Keratinocyte (primary cell): ENCODE data around the gene SYK. TPM values are rescaled to one million over a fixed set of nuclear protein-coding genes. Genes with fewer than 3 reads are reported as not detected.
A peak's percentile ranks its signal among the peaks of the same experiment; 100 is the strongest.

ENCODE experiments used
- DNase-seq: peaks from one replicate; pipeline ENCODE4 v3.0.0-alpha.2; 2011; ENCODE audit warnings: low read depth, missing footprints, low spot score
- FAIRE-seq: peaks from 2 replicates; lab custom pipeline; 2011; peaks lifted over from hg19 to GRCh38; lab: Jason Lieb, UNC
- H2AFZ ChIP-seq: 2 replicates; pipeline ENCODE4 v1.6.0; 2012; ENCODE audit warnings: low read length, control low read depth, inconsistent platforms; ENCODE audit not compliant: control insufficient read depth
- H3K27ac ChIP-seq: 2 replicates; pipeline ENCODE4 v1.5.1; 2011; ENCODE audit warnings: low read length; ENCODE audit not compliant: control insufficient read depth, insufficient read depth
- H3K27me3 ChIP-seq: 3 replicates; pipeline ENCODE4 v1.6.0; 2011; ENCODE audit warnings: low read length; ENCODE audit not compliant: control insufficient read depth, insufficient read depth; ENCODE audit errors: extremely low read depth
- H3K36me3 ChIP-seq, 2 experiments: 2 replicates in 1 of 2; 3 replicates in 1 of 2; pipeline ENCODE4 v1.5.1; 2011; ENCODE audit warnings: low read length in 2 of 2, mild to moderate bottlenecking in 1 of 2; ENCODE audit not compliant: control insufficient read depth in 2 of 2, insufficient read depth in 2 of 2; ENCODE audit errors: extremely low read depth in 1 of 2
- H3K4me1 ChIP-seq: 3 replicates; pipeline ENCODE4 v1.5.1; 2011; ENCODE audit warnings: low read length; ENCODE audit not compliant: control insufficient read depth, insufficient read depth; ENCODE audit errors: extremely low read depth
- H3K4me2 ChIP-seq: 3 replicates; pipeline ENCODE4 v1.6.0; 2011; ENCODE audit warnings: low read depth, low read length; ENCODE audit not compliant: control insufficient read depth, insufficient read depth; ENCODE audit errors: extremely low read depth
- H3K4me3 ChIP-seq, 3 experiments: fragments of 200-600 bp in 1 of 3; sonication (generic) in 1 of 3; 2 replicates in 2 of 3; 3 replicates in 1 of 3; pipeline ENCODE4 v1.5.1; 2011 to 2016; ENCODE audit warnings: low read length in 3 of 3, mild to moderate bottlenecking in 3 of 3, control low read depth in 2 of 3, inconsistent platforms in 1 of 3, low read depth in 1 of 3, mixed read lengths in 1 of 3, mixed run types in 1 of 3, moderate library complexity in 1 of 3; ENCODE audit not compliant: control insufficient read depth in 2 of 3, insufficient read depth in 2 of 3; ENCODE audit errors: extremely low read depth in 1 of 3
- H3K79me2 ChIP-seq: 2 replicates; pipeline ENCODE4 v1.6.0; 2012; ENCODE audit warnings: low read length; ENCODE audit not compliant: control insufficient read depth, insufficient read depth
- H3K9ac ChIP-seq: 3 replicates; pipeline ENCODE4 v1.6.0; 2011; ENCODE audit warnings: low read length; ENCODE audit not compliant: control insufficient read depth, insufficient read depth; ENCODE audit errors: extremely low read depth
- H3K9me1 ChIP-seq: 3 replicates; pipeline ENCODE4 v1.6.0; 2011; ENCODE audit warnings: low read length; ENCODE audit not compliant: control insufficient read depth, insufficient read depth; ENCODE audit errors: extremely low read depth
- H3K9me3 ChIP-seq: 2 replicates; pipeline ENCODE4 v1.5.1; 2012; ENCODE audit warnings: low read depth, low read length; ENCODE audit not compliant: control insufficient read depth
- H4K20me1 ChIP-seq: 3 replicates; pipeline ENCODE4 v1.6.0; 2011; ENCODE audit warnings: low read length; ENCODE audit not compliant: control insufficient read depth, insufficient read depth; ENCODE audit errors: extremely low read depth
- CTCF ChIP-seq, 3 experiments: IDR thresholded peaks in 1 of 3; conservative IDR thresholded peaks in 1 of 3; optimal IDR thresholded peaks in 1 of 3; 2 replicates in 2 of 3; 3 replicates in 1 of 3; pipeline versions ENCODE3 to v1.5.1; 2011; ENCODE audit warnings: low read length in 3 of 3, mild to moderate bottlenecking in 3 of 3, moderate library complexity in 2 of 3, control low read depth in 1 of 3, inconsistent platforms in 1 of 3; ENCODE audit not compliant: insufficient read depth in 2 of 3; ENCODE audit errors: extremely low read depth in 1 of 3
- EZH2 ChIP-seq: IDR thresholded peaks from one replicate; pipeline ENCODE4 v1.6.1; 2012; ENCODE audit warnings: inconsistent platforms, mild to moderate bottlenecking, low read length, moderate library complexity
- dilution Hi-C: fragments of 300-500 bp; cut with MboI; formaldehyde crosslinking; loops from one replicate; pipeline ENCODE4 v1.7.0; 2020; ENCODE audit warnings: low sequenced_read_pairs; ENCODE audit not compliant: extremely low pct_ligation_motif_present
- polyA plus RNA-seq, 5 experiments: library from polyadenylated mRNA; depleted of rRNA in 3 of 5; stranded (reverse) in 3 of 5; stranded (forward) in 1 of 5; unstranded in 1 of 5; fragments of >200 nt; gene quantifications; 1 replicate in 1 of 5; 2 replicates in 3 of 5; 3 replicates in 1 of 5; pipeline versions ENCODE4 v1.2.1 to v1.2.3, GENCODE V29; 2011 to 2012; ENCODE audit warnings: missing spikeins in 2 of 5, low read depth in 1 of 5, low replicate concordance in 1 of 5

Gene SYK
- polyA plus RNA-seq, 1 donor (not counting 4 experiments of a cell fraction or from before 2014, with no cell fraction given), result 2.0 TPM

- Histone ChIP-seq H3K4me1 (no peaks in the 10 kb centered on the region), H2AFZ (peak overlapping the region; percentile 52), H3K79me2 (no peaks in the 10 kb centered on the region), H3K27me3 (no peaks in the 10 kb centered on the region), H3K27ac (no peak overlapping the region), H3K36me3 (no peaks in the 10 kb centered on the region), H4K20me1 (no peaks in the 10 kb centered on the region), H3K4me3 (no peak overlapping the region), H3K4me2 (no peak overlapping the region), H3K9me3 (no peaks in the 10 kb centered on the region), H3K9me1 (no peaks in the 10 kb centered on the region), H3K9ac (no peak overlapping the region)
- DNase-seq (no peak), FAIRE-seq (no peak)
- dilution Hi-C loops, result no loop called here
- TF ChIP-seq EZH2 (no peak), CTCF (optimal IDR thresholded peaks at IDR 0.05 in 1 of 3, IDR thresholded peaks at IDR 0.05 in 1 of 3, conservative IDR thresholded peaks at IDR 0.05 in 1 of 3; ENCODE audit: extremely low read depth in 1 of 3, insufficient read depth in 2 of 3, low read length in 3 of 3) (no peak)
These were observed 18.1 kb upstream of the SYK start for GRCh38 chr9:90783552-90783951.

DNA sequence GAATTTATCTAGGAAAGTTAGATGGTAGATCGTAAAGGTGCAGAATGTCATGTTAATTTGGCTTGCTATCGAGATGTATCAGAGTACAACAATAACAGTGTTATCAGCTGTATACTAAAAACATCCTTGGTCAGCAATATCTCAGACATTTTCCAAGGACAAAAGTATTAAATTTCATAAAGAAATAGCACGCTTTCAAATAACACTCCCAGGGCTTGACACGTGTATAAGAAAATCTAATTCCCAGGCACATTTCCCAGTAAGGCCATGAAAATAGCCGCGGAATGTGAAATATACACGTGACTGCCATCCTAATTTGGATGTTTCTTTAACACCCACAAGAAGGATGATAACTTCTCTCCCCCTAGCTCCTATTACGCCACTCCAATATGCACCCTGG is 17.7 kb upstream of the SYK start:
- Histone ChIP-seq H3K4me2 (no peak overlapping the region), H3K79me2 (no peaks in the 10 kb centered on the region), H3K9me3 (no peaks in the 10 kb centered on the region), H3K4me1 (no peaks in the 10 kb centered on the region), H2AFZ (no peak overlapping the region), H3K9me1 (no peaks in the 10 kb centered on the region), H3K9ac (no peak overlapping the region), H3K4me3 (no peak overlapping the region), H3K27me3 (no peaks in the 10 kb centered on the region), H3K27ac (no peak overlapping the region), H4K20me1 (no peaks in the 10 kb centered on the region), H3K36me3 (no peaks in the 10 kb centered on the region)
- dilution Hi-C loops, result no loop called here
- DNase-seq, result no peak
- FAIRE-seq, result no peak
- TF ChIP-seq EZH2 (no peak), CTCF (optimal IDR thresholded peaks at IDR 0.05 in 1 of 3, IDR thresholded peaks at IDR 0.05 in 1 of 3, conservative IDR thresholded peaks at IDR 0.05 in 1 of 3; ENCODE audit: extremely low read depth in 1 of 3, insufficient read depth in 2 of 3, low read length in 3 of 3) (no peak)
